Epithelial cell of proximal tubule (primary cell): ENCODE measurements around the gene ABI3. TPM values are rescaled to one million over a fixed set of nuclear protein-coding genes. Genes with fewer than 3 reads are reported as not detected.

ENCODE experiments used
- DNase-seq: peaks from one replicate; pipeline ENCODE4 v3.0.0-alpha.2; 2011; ENCODE audit warnings: low read depth
- H3K4me3 ChIP-seq: 2 replicates; pipeline ENCODE4 v1.5.1; 2011; ENCODE audit warnings: low read depth, mild to moderate bottlenecking, low read length
- CTCF ChIP-seq: conservative IDR thresholded peaks from 2 replicates; pipeline ENCODE4 v1.5.1; 2012; ENCODE audit warnings: low read depth, mild to moderate bottlenecking, low read length
- total RNA-seq: library from RNA; depleted of rRNA; stranded (reverse); fragments of >200 nt; gene quantifications from 2 replicates; pipeline ENCODE4 v1.2.3, GENCODE V29; 2015

The ABI3 gene
- total RNA-seq, 1 donor from 2014 or later: 0.86 TPM

DNA sequence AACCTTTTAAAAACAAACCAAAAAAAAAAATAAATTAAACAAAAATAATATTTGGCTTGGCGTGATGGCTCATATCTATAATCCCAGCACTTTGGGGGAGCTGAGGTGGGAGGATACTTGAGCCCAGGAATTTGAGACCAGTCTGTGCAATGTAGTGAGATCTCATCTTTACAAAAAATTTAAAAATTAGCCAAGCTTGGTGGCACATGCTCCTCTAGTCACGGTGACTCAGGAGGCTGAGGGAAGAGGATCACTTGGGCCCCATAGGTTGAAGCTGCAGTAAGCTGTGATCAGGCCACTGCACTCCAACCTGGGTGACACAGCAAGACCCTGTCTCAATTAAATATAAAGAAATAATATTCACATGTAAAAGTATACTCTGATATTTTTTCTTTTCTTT lies 12.3 kb upstream of the ABI3 start:
- no peak for DNase-seq
- no peak overlapping the region for H3K4me3 ChIP-seq
- TF ChIP-seq CTCF: no peak

- H3K4me3 ChIP-seq: no peak overlapping the region
- no peak for DNase-seq
- TF ChIP-seq CTCF: no peak
These were observed 10.0 kb upstream of the ABI3 start for GRCh38 chr17:49200423-49201083.

DNA sequence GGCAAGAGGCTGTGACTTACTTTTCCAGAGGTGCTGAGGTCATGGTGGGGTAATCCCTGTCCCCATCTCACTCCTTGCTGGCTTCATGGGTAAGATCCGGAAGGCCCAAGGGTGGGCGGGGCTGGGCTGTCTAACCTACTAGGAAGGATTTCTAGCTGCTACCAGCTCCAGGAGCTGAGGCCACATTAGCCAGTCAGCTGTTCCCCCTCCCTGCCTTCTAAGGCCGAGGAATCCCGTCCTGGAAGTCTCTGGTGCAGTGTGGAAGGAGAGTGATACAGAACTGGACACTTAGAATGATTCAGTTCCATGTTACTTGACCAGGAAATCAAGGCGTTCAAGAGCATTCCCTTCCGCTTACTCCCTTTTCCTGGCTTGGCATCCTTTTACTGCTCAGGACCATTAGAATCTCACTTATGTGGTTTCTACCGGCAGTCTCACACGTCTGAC lies 9.0 kb upstream of the ABI3 start:
- no peak for TF ChIP-seq CTCF
- no peak overlapping the region for H3K4me3 ChIP-seq
- DNase-seq: no peak

DNA sequence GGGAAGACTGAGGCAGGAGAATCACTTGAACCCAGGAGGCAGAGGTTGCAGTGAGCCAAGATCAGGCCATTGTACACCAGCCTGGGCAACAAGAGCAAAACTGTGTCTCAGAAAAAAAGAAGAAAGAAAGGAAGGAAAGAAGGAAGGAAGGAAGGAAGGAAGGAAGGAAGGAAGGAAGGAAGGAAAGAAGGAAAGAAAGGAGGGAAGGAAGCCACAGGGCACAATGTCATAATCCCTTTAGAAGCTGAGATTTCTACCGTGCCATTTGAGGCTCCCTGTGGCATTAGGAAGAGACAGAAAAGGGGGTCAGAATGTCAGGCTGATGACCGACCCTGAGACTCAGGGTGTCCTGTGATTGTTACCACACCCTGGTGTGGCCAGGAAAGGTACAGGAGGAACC lies 6.7 kb upstream of the ABI3 start:
- no peak for TF ChIP-seq CTCF
- no peak overlapping the region for H3K4me3 ChIP-seq
- no peak for DNase-seq

- DNase-seq: no peak
- no peak overlapping the region for H3K4me3 ChIP-seq
- TF ChIP-seq CTCF: no peak
These were observed 6.0 kb upstream of the ABI3 start for GRCh38 chr17:49204516-49204915.

DNA sequence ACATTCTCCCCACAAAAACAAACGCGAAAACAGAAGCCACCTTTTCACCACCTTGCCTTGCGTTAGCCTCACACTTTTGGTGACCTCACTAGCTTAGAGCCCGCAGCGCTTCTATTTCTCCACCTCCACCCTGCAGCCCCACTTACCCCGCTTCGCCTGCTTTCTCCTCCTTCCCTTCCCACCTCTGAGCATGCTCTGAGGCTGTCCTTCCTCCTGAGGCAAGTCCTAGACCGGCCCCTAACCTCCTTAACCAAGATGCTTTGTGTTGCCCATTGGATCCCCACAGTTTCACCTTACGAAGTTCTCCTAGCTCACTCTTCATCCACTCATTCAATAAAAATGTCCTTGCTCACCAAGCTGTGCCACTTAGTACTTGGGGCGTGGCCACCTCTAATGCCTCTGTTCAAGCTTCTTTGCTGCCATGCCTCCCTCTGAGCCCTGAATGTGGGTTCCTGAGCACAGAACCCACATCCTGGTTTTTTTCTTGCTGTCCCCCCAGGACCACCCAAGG lies 1.4 kb upstream of the ABI3 start:
- no peak for DNase-seq
- TF ChIP-seq CTCF: no peak

GRCh38 chr17:49213399-49213798 lies 2.9 kb downstream of the ABI3 start:
- no peak for DNase-seq
- TF ChIP-seq CTCF: no peak
- H3K4me3 ChIP-seq: no peak overlapping the region

More for the DNA sequence above, 1.4 kb upstream of the ABI3 start:
- H3K4me3 ChIP-seq: no peak overlapping the region
